GM23338 (cell line): ENCODE results near the gene EYA4. TPM values are rescaled to one million over a fixed set of nuclear protein-coding genes. Genes with fewer than 3 reads are reported as not detected.

Experiments used
- ATAC-seq: fragments of 200-7000 bp; cut with Tn5 transposase; 3 replicates; pipeline ENCODE4 v1.9.1; 2020
- DNase-seq: peaks from one replicate; pipeline ENCODE4 v3.0.0-alpha.2; 2015; ENCODE audit warnings: low spot score
- H2AFZ ChIP-seq: fragments of 200-600 bp; sonication (generic); 2 replicates; pipeline ENCODE4 v1.8.0; 2016; ENCODE audit warnings: antibody characterized with exemption, mild to moderate bottlenecking, moderate library complexity
- H3F3A ChIP-seq: fragments of 200-600 bp; sonication (generic); replicated peaks from 2 replicates; pipeline ENCODE4 v1.8.0; 2017; ENCODE audit warnings: antibody characterized with exemption, mixed run types, low read depth
- H3K27ac ChIP-seq: fragments of 200-600 bp; sonication (generic); 2 replicates; pipeline ENCODE4 v1.6.1; 2016; ENCODE audit warnings: low read depth
- H3K27me3 ChIP-seq: fragments of 200-600 bp; sonication (generic); 2 replicates; pipeline ENCODE4 v1.8.0; 2016; ENCODE audit warnings: mild to moderate bottlenecking, mixed run types, moderate library complexity; ENCODE audit not compliant: insufficient read depth
- H3K36me3 ChIP-seq: fragments of 200-600 bp; sonication (generic); 2 replicates; pipeline ENCODE4 v1.8.0; 2016; ENCODE audit warnings: mild to moderate bottlenecking; ENCODE audit not compliant: insufficient read depth
- H3K4me1 ChIP-seq: fragments of 200-600 bp; sonication (generic); 2 replicates; pipeline ENCODE4 v1.8.0; 2016; ENCODE audit warnings: mild to moderate bottlenecking, moderate library complexity; ENCODE audit not compliant: insufficient read depth
- H3K4me2 ChIP-seq: fragments of 200-600 bp; sonication (generic); 2 replicates; pipeline ENCODE4 v1.7.1; 2017; ENCODE audit warnings: mixed run types
- H3K4me3 ChIP-seq: fragments of 200-600 bp; sonication (generic); 2 replicates; pipeline ENCODE4 v1.6.1; 2016; ENCODE audit warnings: mixed run types
- H3K79me2 ChIP-seq: fragments of 200-600 bp; sonication (generic); replicated peaks from 2 replicates; pipeline ENCODE4 v1.8.0; 2017; ENCODE audit warnings: mild to moderate bottlenecking; ENCODE audit not compliant: insufficient read depth
- H3K9me2 ChIP-seq: fragments of 200-600 bp; sonication (generic); 2 replicates; pipeline ENCODE4 v1.8.0; 2017; ENCODE audit not compliant: insufficient read depth
- H4K20me1 ChIP-seq: fragments of 200-600 bp; sonication (generic); replicated peaks from 2 replicates; pipeline ENCODE4 v1.8.0; 2017; ENCODE audit warnings: mild to moderate bottlenecking; ENCODE audit not compliant: insufficient read depth
- H3K27ac Mint-ChIP-seq: 2 replicates; pipeline ENCODE4 v1.8.0; 2020; ENCODE audit warnings: inconsistent platforms, mild to moderate bottlenecking, moderate library complexity, mixed read lengths
- H3K27me3 Mint-ChIP-seq: 3 replicates; pipeline ENCODE4 v1.8.0; 2022; ENCODE audit warnings: low read depth, mild to moderate bottlenecking, moderate library complexity, mixed read lengths, inconsistent platforms; ENCODE audit not compliant: insufficient read depth, poor library complexity
- H3K36me3 Mint-ChIP-seq: 3 replicates; pipeline ENCODE4 v1.8.0; 2021; ENCODE audit warnings: low read depth, mild to moderate bottlenecking, inconsistent platforms, moderate library complexity, mixed read lengths
- H3K4me1 Mint-ChIP-seq: 3 replicates; pipeline ENCODE4 v1.8.0; 2020; ENCODE audit warnings: mild to moderate bottlenecking, inconsistent platforms, mixed read lengths
- H3K4me3 Mint-ChIP-seq: 3 replicates; pipeline ENCODE4 v1.8.0; 2021; ENCODE audit warnings: moderate library complexity, mild to moderate bottlenecking, inconsistent platforms, mixed read lengths
- H3K9me3 Mint-ChIP-seq: 3 replicates; pipeline ENCODE4 v1.8.0; 2020; ENCODE audit warnings: moderate library complexity, mild to moderate bottlenecking, inconsistent platforms, mixed read lengths
- EZH2 ChIP-seq: fragments of 200-600 bp; sonication (generic); IDR thresholded peaks from one replicate; pipeline ENCODE4 v1.8.0; 2017; ENCODE audit warnings: antibody characterized with exemption, mild to moderate bottlenecking, low read depth; ENCODE audit not compliant: unreplicated experiment
- EZH2phosphoT487 ChIP-seq: fragments of 200-600 bp; sonication (generic); IDR thresholded peaks from one replicate; pipeline ENCODE4 v1.8.1; 2018; ENCODE audit warnings: antibody characterized with exemption; ENCODE audit not compliant: unreplicated experiment
- NANOG ChIP-seq: IDR thresholded peaks from 2 replicates; pipeline ENCODE4 v1.6.1; 2016; ENCODE audit warnings: antibody characterized with exemption, borderline replicate concordance
- REST ChIP-seq: IDR thresholded peaks from one replicate; pipeline ENCODE4 v1.6.1; 2018; ENCODE audit warnings: antibody characterized with exemption; ENCODE audit not compliant: unreplicated experiment
- polyA plus RNA-seq: library from polyadenylated mRNA; unstranded; fragments of >200 nt; fragmentation: Nextera tagmentation; extraction: Ambion mirVana; gene quantifications from 2 replicates; pipeline ENCODE4 v1.2.1, GENCODE V29; 2016
- total RNA-seq: library from RNA; depleted of rRNA; stranded (reverse); fragments of >200 nt; shearing (Covaris generic); gene quantifications from 2 replicates; pipeline ENCODE4 v1.2.3, GENCODE V29; 2014
- TF ChIP-seq, protein P1 (sequence below), 2 experiments: fragments of 200-600 bp in 1 of 2; sonication (generic) in 1 of 2; conservative IDR thresholded peaks; 2 replicates each; pipeline versions ENCODE4 v1.5.1 to v1.6.1; 2016 to 2017; ENCODE audit warnings: antibody characterized with exemption in 2 of 2, low read depth in 2 of 2, mild to moderate bottlenecking in 2 of 2, moderate library complexity in 1 of 2

EYA4 gene
- total and polyA plus RNA-seq, 2 experiments from 2014 or later = 0.05 to 0.21 TPM

DNA sequence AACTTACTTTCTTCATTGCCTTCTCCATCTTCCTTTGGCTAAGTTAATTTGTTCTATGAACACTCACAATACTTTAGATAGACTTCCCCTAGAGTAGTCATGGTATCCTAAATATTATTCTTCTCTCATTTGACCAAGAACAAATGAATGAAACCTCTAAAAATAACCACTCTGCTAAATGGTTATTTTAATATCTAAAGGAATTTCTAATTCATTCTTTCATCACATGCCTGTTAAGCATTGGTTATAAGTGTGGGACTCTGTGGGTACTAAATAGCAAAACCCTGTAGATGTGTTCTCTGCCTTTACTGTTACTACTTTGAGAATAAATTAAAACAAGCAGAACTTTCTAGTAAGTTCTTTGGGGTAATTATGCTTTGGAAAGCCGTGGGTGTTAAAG is 138.9 kb downstream of the EYA4 start (continued):
- no peak for TF ChIP-seq REST

DNA sequence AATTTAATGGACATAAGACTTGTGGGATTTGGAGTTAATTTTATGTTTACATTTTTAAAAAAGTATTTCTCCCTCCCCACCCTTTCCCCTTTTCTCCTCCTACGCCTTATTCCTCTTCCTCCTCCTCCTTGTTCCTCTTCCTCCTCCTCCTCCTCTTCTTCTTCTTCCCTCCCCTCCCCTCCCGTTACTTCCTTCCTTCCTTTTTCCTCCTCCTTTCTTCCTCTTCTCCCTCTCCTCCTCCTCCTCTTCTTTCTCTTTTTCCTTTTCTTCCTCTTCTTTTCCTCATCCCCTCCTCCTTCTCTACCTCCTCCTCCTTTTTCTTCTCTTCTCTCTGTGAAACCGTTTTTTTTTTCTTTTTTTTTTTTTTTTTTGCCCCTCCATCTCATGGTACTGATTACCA is 139.6 kb downstream of the EYA4 start:
- ATAC-seq = no peak

More for the DNA sequence above, 139.6 kb downstream of the EYA4 start:
- Histone ChIP-seq H3K4me3 (no peak overlapping the region), H3K9me2 (no peaks in the 10 kb centered on the region), H3K4me1 (no peaks in the 10 kb centered on the region), H3K27ac (no peak overlapping the region), H3K27me3 (no peaks in the 10 kb centered on the region), H2AFZ (no peak overlapping the region), H3K4me2 (no peak overlapping the region), H3F3A (no peaks in the 10 kb centered on the region), H3K79me2 (no peaks in the 10 kb centered on the region), H4K20me1 (no peaks in the 10 kb centered on the region), H3K36me3 (no peaks in the 10 kb centered on the region)
- Mint-ChIP-seq H3K27me3 (no peaks in the 10 kb centered on the region), H3K27ac (no peak overlapping the region), H3K4me1 (no peaks in the 10 kb centered on the region), H3K36me3 (no peaks in the 10 kb centered on the region), H3K4me3 (no peak overlapping the region), H3K9me3 (no peaks in the 10 kb centered on the region)
- DNase-seq = no peak
- no peak for TF ChIP-seq EZH2
- TF ChIP-seq, protein P1, sequence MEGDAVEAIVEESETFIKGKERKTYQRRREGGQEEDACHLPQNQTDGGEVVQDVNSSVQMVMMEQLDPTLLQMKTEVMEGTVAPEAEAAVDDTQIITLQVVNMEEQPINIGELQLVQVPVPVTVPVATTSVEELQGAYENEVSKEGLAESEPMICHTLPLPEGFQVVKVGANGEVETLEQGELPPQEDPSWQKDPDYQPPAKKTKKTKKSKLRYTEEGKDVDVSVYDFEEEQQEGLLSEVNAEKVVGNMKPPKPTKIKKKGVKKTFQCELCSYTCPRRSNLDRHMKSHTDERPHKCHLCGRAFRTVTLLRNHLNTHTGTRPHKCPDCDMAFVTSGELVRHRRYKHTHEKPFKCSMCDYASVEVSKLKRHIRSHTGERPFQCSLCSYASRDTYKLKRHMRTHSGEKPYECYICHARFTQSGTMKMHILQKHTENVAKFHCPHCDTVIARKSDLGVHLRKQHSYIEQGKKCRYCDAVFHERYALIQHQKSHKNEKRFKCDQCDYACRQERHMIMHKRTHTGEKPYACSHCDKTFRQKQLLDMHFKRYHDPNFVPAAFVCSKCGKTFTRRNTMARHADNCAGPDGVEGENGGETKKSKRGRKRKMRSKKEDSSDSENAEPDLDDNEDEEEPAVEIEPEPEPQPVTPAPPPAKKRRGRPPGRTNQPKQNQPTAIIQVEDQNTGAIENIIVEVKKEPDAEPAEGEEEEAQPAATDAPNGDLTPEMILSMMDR (conservative IDR thresholded peaks at IDR 0.05; ENCODE audit: low read depth in 2 of 2) = no peak
- no peak for TF ChIP-seq REST
- TF ChIP-seq NANOG = no peak
- no peak for TF ChIP-seq EZH2phosphoT487
